ENCODE results near the gene PALD1.

The PALD1 gene

GRCh38 chr10:70541736-70542564, 63.4 kb downstream of the PALD1 start:
- no peak overlapping the region for H3K4me3 ChIP-seq (ENCODE audit: control insufficient read depth, low read depth, low read length)
- TF ChIP-seq CTCF (IDR thresholded peaks at IDR 0.05; ENCODE audit: control insufficient read depth, insufficient read depth, low read depth, low read length, missing control alignments) = no peak
- no peak for DNase-seq (ENCODE audit: low read depth)

- TF ChIP-seq CTCF (IDR thresholded peaks at IDR 0.05; ENCODE audit: control insufficient read depth, insufficient read depth, low read depth, low read length, missing control alignments) = no peak
- H3K4me3 ChIP-seq (ENCODE audit: control insufficient read depth, low read depth, low read length) = no peak overlapping the region
- no peak for DNase-seq (ENCODE audit: low read depth)
These were observed 64.0 kb downstream of the PALD1 start for GRCh38 chr10:70542565-70542938.

GRCh38 chr10:70543911-70544310, 65.3 kb downstream of the PALD1 start:
- no peak overlapping the region for H3K4me3 ChIP-seq (ENCODE audit: control insufficient read depth, low read depth, low read length)
- TF ChIP-seq CTCF (IDR thresholded peaks at IDR 0.05; ENCODE audit: control insufficient read depth, insufficient read depth, low read depth, low read length, missing control alignments) = no peak
- DNase-seq (ENCODE audit: low read depth) = no peak

GRCh38 chr10:70544431-70545340, 66.1 kb downstream of the PALD1 start:
- TF ChIP-seq CTCF (IDR thresholded peaks at IDR 0.05; ENCODE audit: control insufficient read depth, insufficient read depth, low read depth, low read length, missing control alignments) = no peak
- no peak for DNase-seq (ENCODE audit: low read depth)
- no peak overlapping the region for H3K4me3 ChIP-seq (ENCODE audit: control insufficient read depth, low read depth, low read length)

GRCh38 chr10:70546584-70546983, 68.0 kb downstream of the PALD1 start:
- TF ChIP-seq CTCF (IDR thresholded peaks at IDR 0.05; ENCODE audit: control insufficient read depth, insufficient read depth, low read depth, low read length, missing control alignments) = no peak
- DNase-seq (ENCODE audit: low read depth) = no peak
- H3K4me3 ChIP-seq (ENCODE audit: control insufficient read depth, low read depth, low read length) = no peak overlapping the region

GRCh38 chr10:70549351-70549961, 70.9 kb downstream of the PALD1 start:
- no peak for TF ChIP-seq CTCF (IDR thresholded peaks at IDR 0.05; ENCODE audit: control insufficient read depth, insufficient read depth, low read depth, low read length, missing control alignments)
- no peak for DNase-seq (ENCODE audit: low read depth)
- H3K4me3 ChIP-seq (ENCODE audit: control insufficient read depth, low read depth, low read length) = no peak overlapping the region

All from AG09309 (cell line).